WTC11 (cell line): ENCODE data around the gene S1PR1.

ENCODE experiments used
- TEAD4 ChIP-seq: sonication (generic); formaldehyde crosslinking; IDR thresholded peaks from 2 replicates; pipeline ENCODE4 v1.8.0; 2022; ENCODE audit warnings: mild to moderate bottlenecking, missing genetic modification reagents
- TF ChIP-seq, protein P1 (sequence below): fragments of 250-450 bp; sonication (Bioruptor Pico); IDR thresholded peaks from 2 replicates; pipeline ENCODE4 v1.9.0; 2021; ENCODE audit warnings: moderate library complexity, mild to moderate bottlenecking, inconsistent platforms, borderline replicate concordance
- TF ChIP-seq, protein P2 (sequence below): sonication (generic); formaldehyde crosslinking; conservative IDR thresholded peaks from 2 replicates; pipeline ENCODE4 v1.8.1; 2022; ENCODE audit warnings: mild to moderate bottlenecking, missing genetic modification reagents

DNA sequence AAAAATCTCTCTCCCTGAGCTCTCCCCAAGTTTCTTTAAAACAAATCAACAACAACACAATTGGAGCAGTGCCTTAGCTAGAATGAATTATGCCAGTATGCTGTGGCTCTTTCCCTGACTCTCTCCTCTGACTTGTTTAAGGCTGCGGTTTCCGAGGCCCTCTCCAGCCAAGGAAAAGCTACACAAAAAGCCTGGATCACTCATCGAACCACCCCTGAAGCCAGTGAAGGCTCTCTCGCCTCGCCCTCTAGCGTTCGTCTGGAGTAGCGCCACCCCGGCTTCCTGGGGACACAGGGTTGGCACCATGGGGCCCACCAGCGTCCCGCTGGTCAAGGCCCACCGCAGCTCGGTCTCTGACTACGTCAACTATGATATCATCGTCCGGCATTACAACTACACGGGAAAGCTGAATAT lies 1.9 kb downstream of the S1PR1 start:
- no peak for TF ChIP-seq TEAD4 (CRISPR knock-in tag)
- TF ChIP-seq, protein P1, sequence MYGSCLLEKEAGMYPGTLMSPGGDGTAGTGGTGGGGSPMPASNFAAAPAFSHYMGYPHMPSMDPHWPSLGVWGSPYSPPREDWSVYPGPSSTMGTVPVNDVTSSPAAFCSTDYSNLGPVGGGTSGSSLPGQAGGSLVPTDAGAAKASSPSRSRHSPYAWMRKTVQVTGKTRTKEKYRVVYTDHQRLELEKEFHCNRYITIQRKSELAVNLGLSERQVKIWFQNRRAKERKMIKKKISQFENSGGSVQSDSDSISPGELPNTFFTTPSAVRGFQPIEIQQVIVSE: no peak
- TF ChIP-seq, protein P2, sequence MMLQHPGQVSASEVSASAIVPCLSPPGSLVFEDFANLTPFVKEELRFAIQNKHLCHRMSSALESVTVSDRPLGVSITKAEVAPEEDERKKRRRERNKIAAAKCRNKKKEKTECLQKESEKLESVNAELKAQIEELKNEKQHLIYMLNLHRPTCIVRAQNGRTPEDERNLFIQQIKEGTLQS (CRISPR knock-in tag): no peak
